ENCODE results near the gene PACSIN2.

- TF ChIP-seq POLR2A (IDR thresholded peaks at IDR 0.05; ENCODE audit: low read length) = no peak
- no peak for TF ChIP-seq GATA1 (IDR thresholded peaks at IDR 0.05; ENCODE audit: low read depth, low read length)
These were observed 18.1 kb downstream of the PACSIN2 start for GRCh38 chr22:42996646-42997365.
